IMR-90 (cell line): ENCODE data around the gene PCGF3. TPM values are rescaled to one million over a fixed set of nuclear protein-coding genes. Genes with fewer than 3 reads are reported as not detected.

Experiments
- ATAC-seq: fragments of 200-7000 bp; cut with Tn5 transposase; 2 replicates; pipeline ENCODE4 v1.9.1; 2020; ENCODE audit warnings: low read depth, mild to moderate bottlenecking, moderate library complexity
- BruUV-seq: library from RNA; stranded (reverse); fragments of 400-500 nt; replicated peaks from 2 replicates; lab custom pipeline; 2021; lab: Mats Ljungman, UMichigan
- CTCF ChIA-PET: fragments of 300-600 bp; formaldehyde crosslinking; extraction: SDS; loops from one replicate; lab custom pipeline; 2021; ENCODE audit warnings: antibody characterized with exemption; lab: Yijun Ruan, JAX
- POLR2A ChIA-PET: fragments of 300-600 bp; sonication (Branson Sonifier 250); formaldehyde crosslinking; loops from one replicate; lab custom pipeline; 2022; ENCODE audit warnings: antibody characterized with exemption; ENCODE audit not compliant: unreplicated experiment; lab: Charles Lee
- DNase-seq: peaks from one replicate; pipeline ENCODE4 v3.0.0; 2013
- H2AFZ ChIP-seq: replicated peaks from 2 replicates; pipeline ENCODE3; 2013; ENCODE audit warnings: low read length, mild to moderate bottlenecking; ENCODE audit not compliant: poor library complexity
- H2AK5ac ChIP-seq: 2 replicates; pipeline ENCODE4 v1.6.1; 2013; ENCODE audit warnings: low read depth, low read length, inconsistent platforms
- H2AK9ac ChIP-seq: replicated peaks from 2 replicates; pipeline ENCODE3; 2013; ENCODE audit warnings: mild to moderate bottlenecking, low read depth, low read length, moderate library complexity; ENCODE audit not compliant: poor library complexity
- H2BK120ac ChIP-seq: 2 replicates; pipeline ENCODE4 v1.6.1; 2013; ENCODE audit warnings: low read depth, low read length, inconsistent platforms
- H2BK15ac ChIP-seq: 3 replicates; pipeline ENCODE4 v1.6.1; 2013; ENCODE audit warnings: low read depth, low read length, inconsistent platforms
- H2BK20ac ChIP-seq: 2 replicates; pipeline ENCODE4 v1.6.1; 2013; ENCODE audit warnings: low read depth, mild to moderate bottlenecking, inconsistent platforms, low read length, moderate library complexity
- H2BK5ac ChIP-seq: 2 replicates; pipeline ENCODE4 v1.6.1; 2013; ENCODE audit warnings: mild to moderate bottlenecking, low read depth, low read length, inconsistent platforms; ENCODE audit not compliant: poor library complexity, severe bottlenecking
- H3K14ac ChIP-seq: replicated peaks from 2 replicates; pipeline ENCODE4 v1.6.1; 2013; ENCODE audit warnings: low read depth, low read length, inconsistent platforms
- H3K18ac ChIP-seq: 2 replicates; pipeline ENCODE4 v1.6.1; 2013; ENCODE audit warnings: low read depth, low read length, control low read depth
- H3K23ac ChIP-seq: 2 replicates; pipeline ENCODE4 v1.6.1; 2013; ENCODE audit warnings: low read depth, low read length, inconsistent platforms
- H3K27ac ChIP-seq: 2 replicates; pipeline ENCODE4 v1.5.1; 2013; ENCODE audit warnings: mild to moderate bottlenecking, control low read depth, low read length; ENCODE audit not compliant: insufficient read depth
- H3K27me3 ChIP-seq: 2 replicates; pipeline ENCODE4 v1.6.1; 2013; ENCODE audit warnings: low read length; ENCODE audit not compliant: control insufficient read depth, insufficient read depth
- H3K36me3 ChIP-seq: 2 replicates; pipeline ENCODE4 v1.6.1; 2013; ENCODE audit warnings: low read length, mixed read lengths; ENCODE audit not compliant: control insufficient read depth, insufficient read depth
- H3K4ac ChIP-seq: 2 replicates; pipeline ENCODE4 v1.6.1; 2013; ENCODE audit warnings: low read depth, low read length, inconsistent platforms
- H3K4me1 ChIP-seq: 2 replicates; pipeline ENCODE4 v1.6.1; 2013; ENCODE audit warnings: low read length, mixed read lengths; ENCODE audit not compliant: control insufficient read depth, insufficient read depth
- H3K4me2 ChIP-seq: 2 replicates; pipeline ENCODE4 v1.6.1; 2013; ENCODE audit warnings: low read depth, mild to moderate bottlenecking, control low read depth, low read length, moderate library complexity
- H3K4me3 ChIP-seq: 2 replicates; pipeline ENCODE4 v1.5.1; 2013; ENCODE audit warnings: low read depth, mild to moderate bottlenecking, control low read depth, low read length, moderate library complexity; ENCODE audit not compliant: insufficient read depth
- H3K56ac ChIP-seq: 2 replicates; pipeline ENCODE4 v1.6.1; 2013; ENCODE audit warnings: low read length, inconsistent platforms; ENCODE audit not compliant: insufficient read depth; ENCODE audit errors: extremely low read depth
- H3K79me1 ChIP-seq, 2 experiments: 2 replicates each; pipeline ENCODE4 v1.6.1; 2013; ENCODE audit warnings: low read length in 2 of 2, inconsistent platforms in 1 of 2, low read depth in 1 of 2
- H3K9ac ChIP-seq: 2 replicates; pipeline ENCODE4 v1.6.1; 2013; ENCODE audit warnings: low read depth, low read length, control low read depth
- H3K9me1 ChIP-seq: 2 replicates; pipeline ENCODE4 v1.6.1; 2013; ENCODE audit warnings: low read length, inconsistent platforms; ENCODE audit not compliant: insufficient read depth
- H3K9me3 ChIP-seq: 2 replicates; pipeline ENCODE4 v1.6.1; 2013; ENCODE audit warnings: low read length; ENCODE audit not compliant: control insufficient read depth, insufficient read depth
- H4K20me1 ChIP-seq: 2 replicates; pipeline ENCODE4 v1.6.1; 2013; ENCODE audit warnings: low read length, inconsistent platforms; ENCODE audit not compliant: insufficient read depth
- H4K5ac ChIP-seq: 2 replicates; pipeline ENCODE4 v1.6.1; 2013; ENCODE audit warnings: mild to moderate bottlenecking, low read depth, low read length, control low read depth
- H4K8ac ChIP-seq, 2 experiments: 2 replicates each; pipeline ENCODE4 v1.6.1; 2013; ENCODE audit warnings: low read depth in 2 of 2, low read length in 2 of 2, control low read depth in 1 of 2, inconsistent platforms in 1 of 2
- H4K91ac ChIP-seq: 2 replicates; pipeline ENCODE4 v1.6.1; 2013; ENCODE audit warnings: low read depth, low read length, inconsistent platforms; ENCODE audit not compliant: insufficient read depth
- CEBPB ChIP-seq: IDR thresholded peaks from 2 replicates; pipeline ENCODE4 v1.6.1; 2012; ENCODE audit warnings: low read depth, low read length, improper control_type of control experiment
- CHD1 ChIP-seq: IDR thresholded peaks from 2 replicates; pipeline ENCODE4 v1.6.1; 2012; ENCODE audit warnings: low read depth, low read length, improper control_type of control experiment
- FOS ChIP-seq: fragments of 150-350 bp; IDR thresholded peaks from 2 replicates; pipeline ENCODE4 v1.6.1; 2016; ENCODE audit warnings: low read depth, low read length
- WGBS, 2 experiments: methylation state at CpG; one replicate each; pipeline versions ENCODE4 v1.1.5 to v1.1.7; 2013; ENCODE audit warnings: missing lambda C conversion rate in 2 of 2; ENCODE audit not compliant: insufficient read length in 1 of 2; ENCODE audit errors: extremely low coverage in 2 of 2; 5-methylcytosine and 5-hydroxymethylcytosine counted together
- dilution Hi-C: fragments of 300-500 bp; cut with HindIII; formaldehyde crosslinking; loops from one replicate; pipeline ENCODE4 v1.14.3; 2018; ENCODE audit warnings: low sequenced_read_pairs; ENCODE audit not compliant: unreplicated experiment
- in situ Hi-C: fragments of 300-500 bp; cut with MboI; formaldehyde crosslinking; loops from 3 replicates; pipeline ENCODE4 v1.14.3; 2019; ENCODE audit warnings: low sequenced_read_pairs, inconsistent platforms, mixed read lengths
- intact Hi-C: fragments of 100-400 bp; cut with micrococcal nuclease; formaldehyde crosslinking; loops from 2 replicates; pipeline ENCODE4 v1.10.0; 2022
- polyA plus RNA-seq, 3 experiments: library from polyadenylated mRNA; depleted of rRNA; stranded (reverse); fragments of >200 nt; gene quantifications; 2 replicates each; pipeline ENCODE4 v1.2.3, GENCODE V29; 2012; ENCODE audit warnings: low replicate concordance in 1 of 3
- total RNA-seq: library from RNA; depleted of rRNA; stranded (reverse); fragments of >200 nt; gene quantifications from 2 replicates; pipeline ENCODE4 v1.2.3, GENCODE V29; 2012
- TF ChIP-seq, protein P1 (sequence below): fragments of 150-350 bp; IDR thresholded peaks from 2 replicates; pipeline ENCODE4 v1.6.1; 2017; ENCODE audit warnings: mild to moderate bottlenecking, antibody characterized with exemption, low read length, low read depth
- TF ChIP-seq, protein P2 (sequence below): fragments of 150-350 bp; IDR thresholded peaks from 2 replicates; pipeline ENCODE4 v1.6.1; 2016; ENCODE audit warnings: low read depth, mild to moderate bottlenecking, low read length, moderate library complexity, borderline replicate concordance

PCGF3 gene
- total and polyA plus RNA-seq, 2 of the 4 experiments (the other 2 are of a cell fraction): 40.0 to 55.3 TPM

DNA sequence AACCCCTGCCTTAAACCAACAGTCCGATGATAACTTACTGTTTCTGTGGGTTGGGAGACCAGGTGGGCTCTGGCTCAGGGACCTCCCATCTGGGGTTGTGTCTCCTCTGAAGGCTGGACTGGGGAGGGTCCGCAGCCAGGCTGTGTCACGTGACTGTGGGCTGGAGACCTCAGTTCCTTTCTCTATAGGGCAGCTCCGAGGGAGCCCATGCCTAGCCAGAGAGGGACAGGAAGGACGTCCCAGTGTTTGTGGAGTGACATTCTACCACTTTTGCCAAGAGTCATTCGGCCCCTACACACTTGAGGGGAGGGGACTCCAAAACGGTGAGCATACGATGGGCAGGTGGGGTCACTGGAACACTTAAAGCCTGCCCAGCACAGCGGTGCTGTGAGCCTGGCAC is 4.5 kb downstream of the PCGF3 start:
- WGBS, 2 experiments: 100% methylated on average over 4 of the region's 9 CpGs; no CpG with 5 or more reads in 1 of the 2 experiments
- no peak overlapping the region for H4K8ac ChIP-seq
- no peaks in the 10 kb centered on the region for H3K27me3 ChIP-seq
- peaks cover 11 to 45% of the 10 kb centered on the region in 2 experiments; a peak in 3 of 4 replicates for H3K79me1 ChIP-seq
- no peak overlapping the region for H2AK5ac ChIP-seq
- H3K4me2 ChIP-seq: no peak overlapping the region
- peak overlapping the region; percentile 58 for H2AK9ac ChIP-seq
- BruUV-seq: no TSS peak
- no peak overlapping the region for H2BK120ac ChIP-seq
- intact Hi-C loops (no loop called here), dilution Hi-C loops (no loop called here), in situ Hi-C loops (no loop called here)
- H3K9me3 ChIP-seq: no peaks in the 10 kb centered on the region
- H4K20me1 ChIP-seq: peaks cover 66% of the 10 kb centered on the region
- no peak overlapping the region for H2BK5ac ChIP-seq
- H4K5ac ChIP-seq: no peak overlapping the region
- DNase-seq (no peak), ATAC-seq (no peak)
- ChIA-PET POLR2A (no interaction called here), CTCF (interaction anchor here (1.1 kb wide), 1 partner anchor 27 kb away, joined by 3 read pairs; no protein-coding TSS in a partner anchor)
- H3K18ac ChIP-seq: no peak overlapping the region
- no peak overlapping the region for H3K27ac ChIP-seq
- H3K56ac ChIP-seq: no peak overlapping the region
- no peak overlapping the region for H3K4me3 ChIP-seq
- H2BK20ac ChIP-seq: no peak overlapping the region
- peaks cover 14% of the 10 kb centered on the region; the same call in 1 of the 2 replicates for H3K4me1 ChIP-seq
- TF ChIP-seq, protein P1, sequence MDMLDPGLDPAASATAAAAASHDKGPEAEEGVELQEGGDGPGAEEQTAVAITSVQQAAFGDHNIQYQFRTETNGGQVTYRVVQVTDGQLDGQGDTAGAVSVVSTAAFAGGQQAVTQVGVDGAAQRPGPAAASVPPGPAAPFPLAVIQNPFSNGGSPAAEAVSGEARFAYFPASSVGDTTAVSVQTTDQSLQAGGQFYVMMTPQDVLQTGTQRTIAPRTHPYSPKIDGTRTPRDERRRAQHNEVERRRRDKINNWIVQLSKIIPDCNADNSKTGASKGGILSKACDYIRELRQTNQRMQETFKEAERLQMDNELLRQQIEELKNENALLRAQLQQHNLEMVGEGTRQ: no peak
- TF ChIP-seq CHD1 (no peak), CEBPB (no peak), FOS (no peak)
- TF ChIP-seq, protein P2, sequence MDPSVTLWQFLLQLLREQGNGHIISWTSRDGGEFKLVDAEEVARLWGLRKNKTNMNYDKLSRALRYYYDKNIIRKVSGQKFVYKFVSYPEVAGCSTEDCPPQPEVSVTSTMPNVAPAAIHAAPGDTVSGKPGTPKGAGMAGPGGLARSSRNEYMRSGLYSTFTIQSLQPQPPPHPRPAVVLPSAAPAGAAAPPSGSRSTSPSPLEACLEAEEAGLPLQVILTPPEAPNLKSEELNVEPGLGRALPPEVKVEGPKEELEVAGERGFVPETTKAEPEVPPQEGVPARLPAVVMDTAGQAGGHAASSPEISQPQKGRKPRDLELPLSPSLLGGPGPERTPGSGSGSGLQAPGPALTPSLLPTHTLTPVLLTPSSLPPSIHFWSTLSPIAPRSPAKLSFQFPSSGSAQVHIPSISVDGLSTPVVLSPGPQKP: no peak
- peaks cover 14% of the 10 kb centered on the region for H3K9me1 ChIP-seq
- H3K4ac ChIP-seq: no peak overlapping the region
- no peak overlapping the region for H3K14ac ChIP-seq
- no peak overlapping the region for H4K91ac ChIP-seq
- no peak overlapping the region for H3K9ac ChIP-seq
- H2BK15ac ChIP-seq: no peak overlapping the region
- H3K36me3 ChIP-seq: peaks cover 15% of the 10 kb centered on the region
- H2AFZ ChIP-seq: no peak overlapping the region
- H3K23ac ChIP-seq: no peak overlapping the region
